Mesenteric fat pad (tissue), 1 donor: ENCODE measurements around the gene IL1RAP. TPM values are rescaled to one million over a fixed set of nuclear protein-coding genes. Genes with fewer than 3 reads are reported as not detected.
"Not testable (repeated sequence)": the region's sequence is repeated elsewhere in the genome, so short reads cannot be mapped to it uniquely, and the experiment has no call there.

ENCODE experiments used
- DNase-seq: peaks from one replicate; pipeline ENCODE4 v3.0.0-alpha.2; 2020; ENCODE audit warnings: low spot score
- total RNA-seq: library from RNA; stranded (reverse); fragmentation: NEBNext Ultra II Directional; extraction: Animal tissue kit (Norgen Biotek cat#: 25700); gene quantifications from one replicate; pipeline ENCODE4 v1.2.1, GENCODE V29; 2021
- donor health status: DM: yes; HTN: yes; CAD: no.

Gene IL1RAP
- total RNA-seq, 1 donor from 2014 or later: 21.5 TPM

DNA sequence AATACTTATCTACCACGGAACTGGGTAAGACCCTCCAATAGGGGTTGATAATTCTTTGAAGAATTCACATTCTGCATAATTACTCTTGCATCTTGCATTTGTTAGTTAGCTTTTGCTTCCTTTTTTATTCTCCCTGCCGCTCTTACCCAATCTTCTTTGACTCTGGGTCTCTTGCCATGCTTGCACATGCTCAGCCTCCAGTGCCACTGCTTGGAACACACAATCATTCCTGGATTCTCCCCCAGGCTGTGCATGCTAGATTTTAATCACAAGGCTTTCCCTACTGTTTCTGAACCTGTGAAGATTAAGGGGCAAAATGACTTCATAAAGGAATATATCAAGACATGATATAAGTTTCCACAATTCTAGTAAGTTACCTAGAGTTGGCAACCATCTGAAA, 133.1 kb downstream of the IL1RAP start:
- no peak for DNase-seq

DNA sequence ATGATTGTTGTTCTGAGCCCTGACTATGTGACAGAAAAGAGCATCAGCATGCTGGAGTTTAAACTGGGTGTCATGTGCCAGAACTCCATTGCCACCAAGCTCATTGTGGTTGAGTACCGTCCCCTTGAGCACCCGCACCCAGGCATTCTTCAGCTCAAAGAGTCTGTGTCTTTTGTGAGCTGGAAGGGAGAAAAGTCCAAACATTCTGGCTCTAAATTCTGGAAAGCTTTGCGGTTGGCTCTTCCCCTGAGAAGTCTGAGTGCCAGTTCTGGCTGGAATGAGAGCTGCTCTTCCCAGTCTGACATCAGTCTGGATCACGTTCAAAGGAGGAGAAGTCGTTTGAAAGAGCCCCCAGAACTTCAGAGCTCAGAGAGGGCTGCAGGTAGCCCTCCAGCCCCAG, 142.0 kb downstream of the IL1RAP start:
- DNase-seq: no peak

- no peak for DNase-seq
Measured at GRCh38 chr3:190658106-190658505, 144.2 kb downstream of the IL1RAP start.

DNA sequence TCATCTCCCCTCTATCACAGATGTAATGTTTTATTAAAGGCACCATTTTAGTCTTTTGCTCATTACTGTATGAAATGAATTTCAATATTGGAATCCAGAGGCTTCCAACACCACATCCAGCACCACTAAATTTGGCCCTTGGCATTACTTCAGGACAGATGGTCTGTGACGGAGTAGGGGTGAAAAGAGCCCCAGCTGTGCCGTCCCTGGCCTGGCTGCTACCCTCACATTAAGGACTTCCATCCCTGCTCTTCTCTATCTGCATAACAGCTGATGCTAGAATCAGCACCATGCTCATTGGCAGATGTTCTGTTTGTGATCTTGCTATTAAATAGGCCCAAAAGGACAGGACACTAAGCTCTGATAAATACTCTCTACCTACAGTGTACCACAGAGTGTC, 152.9 kb downstream of the IL1RAP start:
- no peak for DNase-seq

DNA sequence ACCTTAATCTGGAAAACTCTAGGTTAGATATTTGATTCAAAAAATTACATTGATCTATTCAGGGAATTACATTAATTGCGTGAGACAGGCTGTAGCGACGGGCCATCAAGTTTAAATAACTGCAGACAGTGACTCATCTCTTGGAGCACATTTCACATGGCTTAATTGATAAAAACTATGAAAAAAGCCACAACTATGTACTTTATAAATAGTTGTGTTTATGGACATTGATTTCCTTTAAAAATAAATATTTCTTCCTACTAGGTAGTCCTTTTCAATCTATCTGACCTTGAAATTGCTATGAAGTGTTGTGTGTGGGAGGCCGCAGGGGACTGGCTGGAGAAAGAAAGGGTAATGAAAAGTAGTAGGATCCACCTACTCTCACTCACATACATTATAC, 157.8 kb downstream of the IL1RAP start:
- no peak for DNase-seq

DNA sequence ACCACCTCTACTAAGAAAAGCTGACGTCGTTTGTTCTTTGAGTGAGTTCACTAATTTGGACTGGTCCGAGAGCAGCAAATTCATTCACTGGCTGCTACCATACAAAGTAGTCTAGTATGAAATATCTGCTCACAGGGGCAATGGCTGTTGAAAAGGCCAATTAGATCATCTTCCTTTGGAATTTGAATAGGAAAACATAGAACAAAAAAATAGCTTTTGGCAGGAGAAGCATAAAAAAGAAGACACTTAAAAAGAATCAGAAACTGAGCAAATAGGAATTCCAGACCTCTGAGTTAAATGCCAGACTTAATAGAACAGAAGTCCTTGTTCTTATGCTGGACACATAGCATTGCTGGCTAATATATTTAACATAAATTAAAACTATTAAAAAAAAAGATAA, 159.3 kb downstream of the IL1RAP start:
- DNase-seq: no peak

GRCh38 chr3:190676481-190676880, 162.6 kb downstream of the IL1RAP start:
- no peak for DNase-seq

DNA sequence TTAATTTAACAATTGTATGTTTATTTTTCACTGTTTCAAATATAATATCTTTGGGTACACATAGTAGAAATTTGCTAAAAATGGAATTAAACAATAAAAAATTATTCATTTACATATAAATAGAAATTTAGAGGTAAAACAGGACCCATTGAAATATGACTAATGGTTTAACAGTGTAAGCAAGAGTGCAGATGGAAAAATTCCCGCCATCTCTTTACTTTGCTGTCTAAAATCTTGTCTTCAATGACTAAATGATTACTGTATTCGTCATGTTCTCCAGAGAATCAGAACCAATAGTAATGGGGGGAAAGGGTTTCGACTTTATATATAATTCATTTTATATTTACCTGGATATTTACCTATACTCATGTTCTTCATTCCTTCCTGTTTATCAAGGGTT, 163.1 kb downstream of the IL1RAP start:
- DNase-seq: no peak

- not testable (repeated sequence) for DNase-seq
Measured at GRCh38 chr3:190677868-190678267, 164.0 kb downstream of the IL1RAP start.

DNA sequence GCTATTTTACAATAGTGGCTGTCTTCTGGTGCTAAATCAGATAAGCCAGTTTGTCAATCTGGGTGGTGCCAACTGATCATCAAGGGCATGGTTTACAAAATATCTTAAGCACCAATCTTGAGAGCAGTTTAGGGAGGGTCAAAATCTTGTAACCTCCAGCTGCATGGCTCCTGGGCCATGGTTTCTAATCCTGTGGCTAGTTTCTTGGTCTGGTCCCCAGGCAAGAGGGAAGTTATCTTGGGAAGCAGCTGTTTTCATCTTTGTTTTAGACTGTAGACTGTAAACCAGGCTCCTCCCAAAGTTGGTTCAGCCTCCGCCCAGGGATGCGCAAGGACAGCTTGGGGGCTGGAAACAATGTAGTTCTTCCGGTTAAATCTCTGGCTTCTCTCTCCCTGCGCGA, 166.8 kb downstream of the IL1RAP start:
- no peak for DNase-seq

DNA sequence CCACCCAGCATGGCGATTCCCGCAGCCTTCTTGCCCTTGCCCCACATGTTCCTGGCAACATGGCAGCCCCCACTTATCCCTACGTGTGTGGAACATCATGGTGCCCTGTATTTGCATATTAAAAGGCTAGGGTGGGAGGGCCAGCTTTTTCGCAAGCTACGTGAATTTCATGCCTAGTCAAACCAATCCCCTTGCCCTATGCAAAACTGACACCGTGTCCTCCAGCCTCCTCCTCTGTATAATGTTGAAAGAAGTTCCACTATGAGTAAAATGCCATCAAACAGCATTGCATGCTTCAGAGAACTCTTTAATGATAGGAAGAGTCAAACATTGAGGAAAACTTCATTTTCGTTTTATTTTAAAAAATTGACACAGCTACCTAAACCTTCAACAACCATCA, 170.9 kb downstream of the IL1RAP start:
- no peak for DNase-seq

GRCh38 chr3:190686011-190686410, 172.1 kb downstream of the IL1RAP start:
- no peak for DNase-seq

GRCh38 chr3:190690246-190690645, 176.4 kb downstream of the IL1RAP start:
- no peak for DNase-seq

GRCh38 chr3:190692256-190692655, 178.4 kb downstream of the IL1RAP start:
- no peak for DNase-seq

- DNase-seq: no peak
Measured at GRCh38 chr3:190694335-190695001, 180.6 kb downstream of the IL1RAP start.

- DNase-seq: no peak
Measured at GRCh38 chr3:190695225-190695624, 181.3 kb downstream of the IL1RAP start.

DNA sequence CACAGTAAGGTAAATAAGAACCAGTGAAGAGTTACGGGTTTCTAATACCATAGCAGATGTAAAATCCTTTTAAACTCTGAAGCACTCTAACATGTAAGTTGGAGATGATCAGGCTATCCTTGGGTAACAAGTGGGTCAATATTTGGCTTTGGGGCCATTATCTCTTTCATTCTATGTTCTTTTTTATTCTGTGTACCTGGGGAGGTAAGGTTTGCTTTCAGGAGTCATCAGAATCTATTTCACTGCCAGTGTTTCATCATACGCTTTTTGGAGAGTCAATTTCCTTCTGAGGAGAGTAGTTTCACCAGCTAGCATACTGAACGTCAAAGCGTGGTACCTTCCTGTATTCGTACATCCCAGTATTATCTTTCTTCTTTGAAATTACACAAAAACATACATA, 182.1 kb downstream of the IL1RAP start:
- DNase-seq: no peak

- no peak for DNase-seq
Measured at GRCh38 chr3:190696777-190697501, 183.1 kb downstream of the IL1RAP start.

- no peak for DNase-seq
Measured at GRCh38 chr3:190697502-190697830, 183.6 kb downstream of the IL1RAP start.

- DNase-seq: no peak
Measured at GRCh38 chr3:190697901-190698300, 184.0 kb downstream of the IL1RAP start.

DNA sequence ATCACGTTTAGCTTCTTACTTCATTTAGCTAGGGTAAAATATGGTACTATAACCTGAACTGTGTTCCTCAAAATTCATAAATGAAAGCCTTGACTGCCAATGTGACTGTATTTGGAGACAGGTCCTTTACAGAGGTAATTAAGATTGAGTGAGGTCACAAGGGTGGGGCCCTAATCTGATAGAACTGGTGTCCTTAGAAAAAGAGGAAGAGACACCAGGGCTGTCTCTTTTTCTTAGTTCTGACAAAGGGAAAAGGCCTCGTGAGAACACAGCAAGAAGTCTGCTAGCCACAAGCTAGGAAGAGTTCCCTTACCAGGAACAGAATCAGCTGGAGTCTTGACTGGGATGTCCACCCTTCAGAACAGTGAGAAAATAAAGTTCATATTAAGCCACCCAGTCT, 185.9 kb downstream of the IL1RAP start:
- no peak for DNase-seq

DNA sequence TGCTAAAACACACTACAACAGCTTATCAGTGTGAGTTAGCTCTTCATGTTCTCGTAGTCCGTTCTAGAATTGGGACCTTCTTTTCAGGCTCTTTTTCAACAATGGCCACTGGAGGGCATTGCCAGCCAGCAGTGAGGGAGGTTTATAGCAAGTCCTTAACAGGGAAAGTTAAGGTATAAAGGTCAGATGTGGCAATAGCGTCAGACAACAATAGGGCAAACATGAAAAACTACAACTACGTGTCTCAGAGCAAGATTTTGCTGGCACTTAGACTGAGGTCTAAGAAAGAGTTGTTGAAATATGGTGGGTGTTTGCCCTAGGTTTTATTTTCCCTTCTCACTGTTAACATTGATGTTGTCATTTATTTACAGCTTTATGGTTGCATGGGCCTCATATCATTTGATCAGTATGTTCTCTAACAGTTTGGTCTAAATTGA, 187.2 kb downstream of the IL1RAP start:
- no peak for DNase-seq

- no peak for DNase-seq
Measured at GRCh38 chr3:190706582-190706981, 192.7 kb downstream of the IL1RAP start.
